Measurements from ENCODE around the gene SLC20A1.

GRCh38 chr2:112641701-112642100 is 4.0 kb upstream of the SLC20A1 start:
- TF ChIP-seq, protein P1, sequence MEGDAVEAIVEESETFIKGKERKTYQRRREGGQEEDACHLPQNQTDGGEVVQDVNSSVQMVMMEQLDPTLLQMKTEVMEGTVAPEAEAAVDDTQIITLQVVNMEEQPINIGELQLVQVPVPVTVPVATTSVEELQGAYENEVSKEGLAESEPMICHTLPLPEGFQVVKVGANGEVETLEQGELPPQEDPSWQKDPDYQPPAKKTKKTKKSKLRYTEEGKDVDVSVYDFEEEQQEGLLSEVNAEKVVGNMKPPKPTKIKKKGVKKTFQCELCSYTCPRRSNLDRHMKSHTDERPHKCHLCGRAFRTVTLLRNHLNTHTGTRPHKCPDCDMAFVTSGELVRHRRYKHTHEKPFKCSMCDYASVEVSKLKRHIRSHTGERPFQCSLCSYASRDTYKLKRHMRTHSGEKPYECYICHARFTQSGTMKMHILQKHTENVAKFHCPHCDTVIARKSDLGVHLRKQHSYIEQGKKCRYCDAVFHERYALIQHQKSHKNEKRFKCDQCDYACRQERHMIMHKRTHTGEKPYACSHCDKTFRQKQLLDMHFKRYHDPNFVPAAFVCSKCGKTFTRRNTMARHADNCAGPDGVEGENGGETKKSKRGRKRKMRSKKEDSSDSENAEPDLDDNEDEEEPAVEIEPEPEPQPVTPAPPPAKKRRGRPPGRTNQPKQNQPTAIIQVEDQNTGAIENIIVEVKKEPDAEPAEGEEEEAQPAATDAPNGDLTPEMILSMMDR (IDR thresholded peaks at IDR 0.05), result no peak
- TF ChIP-seq POLR2A (IDR thresholded peaks at IDR 0.05), result no peak

Data from heart left ventricle (tissue), 13 donors.